Left renal pelvis (tissue), 4 donors: ENCODE measurements around the gene HECTD4. TPM values are rescaled to one million over a fixed set of nuclear protein-coding genes. Genes with fewer than 3 reads are reported as not detected.
"Not testable (repeated sequence)": the region's sequence is repeated elsewhere in the genome, so short reads cannot be mapped to it uniquely, and the experiment has no call there.

ENCODE experiments used
- DNase-seq, 4 donors: peaks; one replicate each; pipeline ENCODE4 v3.0.0-alpha.2; 2013; ENCODE audit warnings: low read depth in 4 of 4, low spot score in 3 of 4
- polyA plus RNA-seq, 4 donors: library from polyadenylated mRNA; unstranded; fragments of 120-200 nt; gene quantifications; one replicate each; pipeline ENCODE4 v1.2.1, GENCODE V29; 2013; ENCODE audit not compliant: insufficient read length in 4 of 4

The HECTD4 gene
- polyA plus RNA-seq = 10 to 100 TPM; 43.6 to 69.9 (median 50.9) TPM

- DNase-seq = peak in 3 of 4 donors; percentile 81 to 84 (median 82)
Measured at GRCh38 chr12:112381883-112382796, at the start of gene HECTD4. TSS of gene HECTD4 (minus strand) at chr12:112382431. CDS start at chr12:112382128, 303 bp downstream.

GRCh38 chr12:112431965-112432364 is 49.7 kb upstream of the HECTD4 start:
- no peak for DNase-seq

- DNase-seq = no peak
Measured at GRCh38 chr12:112430929-112431328, 48.7 kb upstream of the HECTD4 start.

GRCh38 chr12:112427760-112428159 is 45.5 kb upstream of the HECTD4 start:
- no peak for DNase-seq

GRCh38 chr12:112425582-112426382 is 43.6 kb upstream of the HECTD4 start:
- no peak for DNase-seq

GRCh38 chr12:112424126-112424525 is 41.9 kb upstream of the HECTD4 start:
- DNase-seq = no peak

GRCh38 chr12:112422531-112422930 is 40.3 kb upstream of the HECTD4 start:
- no peak for DNase-seq

GRCh38 chr12:112421363-112421762 is 39.1 kb upstream of the HECTD4 start:
- no peak for DNase-seq

GRCh38 chr12:112420740-112421139 is 38.5 kb upstream of the HECTD4 start:
- DNase-seq = no peak

GRCh38 chr12:112419297-112420133 is 37.3 kb upstream of the HECTD4 start:
- DNase-seq = peak in 1 of 4 donors; percentile 19

GRCh38 chr12:112418608-112419296 is 36.5 kb upstream of the HECTD4 start, which contains the start of gene PTPN11:
TSS of gene PTPN11 (plus strand) at chr12:112418947. CDS start at chr12:112419112, 165 bp downstream.
- DNase-seq = peak in 2 of 4 donors; percentile 57 to 73

- DNase-seq = no peak
Measured at GRCh38 chr12:112418273-112418607, 36.0 kb upstream of the HECTD4 start.

- DNase-seq = not testable (repeated sequence)
Measured at GRCh38 chr12:112415457-112415856, 33.2 kb upstream of the HECTD4 start.

- no peak for DNase-seq
Measured at GRCh38 chr12:112413855-112414625, 31.8 kb upstream of the HECTD4 start.

- no peak for DNase-seq
Measured at GRCh38 chr12:112409906-112410244, 27.6 kb upstream of the HECTD4 start.

GRCh38 chr12:112409064-112409905 is 27.1 kb upstream of the HECTD4 start, which contains the start of gene RPL6:
TSS of gene RPL6 (minus strand) at chr12:112409605. CDS start at chr12:112408656, 949 bp downstream.
- peak; percentile 84 to 90 (median 90) for DNase-seq

- DNase-seq = no peak
Measured at GRCh38 chr12:112408621-112409020, 26.4 kb upstream of the HECTD4 start.

- DNase-seq = not testable (repeated sequence)
Measured at GRCh38 chr12:112407683-112408082, 25.5 kb upstream of the HECTD4 start.
